GM13976 (cell line): Measurements from ENCODE around the gene TPD52L2.

Experiments
- DNase-seq: peaks from one replicate; pipeline ENCODE4 v3.0.0; 2012; ENCODE audit warnings: low spot score
- CTCF ChIP-seq: IDR thresholded peaks from 2 replicates; pipeline ENCODE4 v1.5.1; 2012; ENCODE audit warnings: borderline replicate concordance, mild to moderate bottlenecking; ENCODE audit not compliant: insufficient read depth; ENCODE audit errors: extremely low read depth, missing control alignments, control extremely low read depth
- in situ Hi-C: fragments of 300-500 bp; cut with MboI; formaldehyde crosslinking; loops from one replicate; pipeline ENCODE4 v1.12.0; 2022; ENCODE audit warnings: low sequenced_read_pairs, mixed read lengths, inconsistent platforms; ENCODE audit not compliant: unreplicated experiment

TPD52L2 gene

GRCh38 chr20:63825331-63826118, 39.5 kb upstream of the TPD52L2 start:
- DNase-seq: no peak
- TF ChIP-seq CTCF: no peak
- in situ Hi-C loops: no loop called here

DNA sequence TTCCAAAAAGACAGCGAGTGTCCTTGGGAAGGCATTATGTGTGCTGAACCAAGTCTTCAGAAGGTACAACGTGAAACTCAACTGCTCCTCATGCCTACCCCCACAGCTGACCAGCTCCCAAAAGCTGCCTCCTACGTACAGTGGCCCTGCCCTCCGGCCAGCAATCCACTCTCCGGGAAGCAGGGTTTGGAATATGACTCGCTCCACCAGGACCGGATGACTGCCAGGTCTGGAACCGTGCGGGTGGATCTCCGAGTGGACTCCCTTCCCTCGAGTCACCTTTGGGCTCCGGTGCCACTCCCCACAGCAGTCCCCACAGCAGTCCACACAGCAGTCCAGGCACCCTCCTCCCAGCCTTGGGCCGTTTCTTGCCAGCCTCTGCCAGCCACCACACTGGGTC, 38.3 kb upstream of the TPD52L2 start:
- no peak for DNase-seq
- in situ Hi-C loops: no loop called here
- no peak for TF ChIP-seq CTCF

DNA sequence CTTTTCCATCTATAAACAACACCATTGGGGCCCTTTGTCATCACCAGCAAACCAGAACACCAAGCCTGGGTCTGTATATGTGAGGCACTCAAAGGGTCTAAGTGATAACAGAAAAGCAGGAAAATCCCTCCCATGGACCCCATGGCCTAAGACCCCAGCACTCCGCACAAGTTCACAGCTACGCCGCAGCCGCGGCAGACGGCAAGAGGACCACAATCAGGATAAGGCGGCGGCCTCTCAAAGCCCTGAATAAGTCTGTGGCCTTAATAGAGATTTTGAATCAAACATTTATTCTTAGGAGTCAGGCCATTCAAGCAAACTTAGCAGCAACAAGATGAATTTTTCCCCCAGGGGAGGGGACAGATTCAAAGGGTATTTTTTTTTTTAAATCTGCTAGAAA, 36.9 kb upstream of the TPD52L2 start:
- no peak for DNase-seq
- no peak for TF ChIP-seq CTCF
- in situ Hi-C loops: no loop called here

DNA sequence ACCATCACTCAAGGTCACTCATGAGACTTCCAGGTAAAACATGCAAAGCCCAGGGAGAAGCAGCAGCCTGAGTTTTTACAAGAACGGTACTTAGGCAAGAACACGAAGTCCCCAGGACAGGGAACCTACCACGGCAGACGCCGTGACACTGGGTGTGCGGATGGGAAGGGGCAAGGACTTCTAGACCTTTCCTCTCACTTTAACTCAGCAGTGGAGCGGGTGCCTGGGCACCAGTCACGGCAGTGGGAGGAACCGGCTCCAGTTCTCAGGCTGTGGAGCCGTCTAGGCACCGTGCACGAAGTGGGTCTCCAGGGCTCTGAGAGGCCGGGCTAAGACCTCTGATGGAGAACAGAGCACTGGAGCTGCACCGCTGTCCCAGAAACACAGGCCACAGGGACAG, 36.5 kb upstream of the TPD52L2 start:
- in situ Hi-C loops: no loop called here
- no peak for TF ChIP-seq CTCF
- no peak for DNase-seq

DNA sequence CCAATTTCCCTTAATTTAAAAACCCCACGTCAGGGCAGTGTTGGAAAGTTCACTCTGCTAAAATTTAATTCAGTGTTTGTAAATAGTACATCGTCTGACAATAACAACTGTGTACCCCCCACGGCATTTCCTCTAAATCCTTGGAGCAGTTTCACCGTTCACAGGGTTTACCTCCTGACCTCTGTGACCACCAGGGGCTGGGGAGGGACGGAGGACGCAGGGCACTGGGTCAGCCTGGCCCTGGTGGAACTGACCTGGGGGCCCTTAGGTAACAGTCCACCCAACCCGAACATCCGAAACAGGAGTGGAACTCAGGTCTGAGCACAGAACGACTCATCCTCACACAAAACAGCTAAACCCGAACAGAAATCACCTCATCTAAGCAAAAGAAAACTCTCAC, 36.1 kb upstream of the TPD52L2 start:
- no peak for TF ChIP-seq CTCF
- in situ Hi-C loops: no loop called here
- DNase-seq: no peak

- no peak for DNase-seq
- no peak for TF ChIP-seq CTCF
- in situ Hi-C loops: no loop called here
These were observed 35.5 kb upstream of the TPD52L2 start for GRCh38 chr20:63829603-63829944.
